ENCODE results near the gene EDIL3.

DNA sequence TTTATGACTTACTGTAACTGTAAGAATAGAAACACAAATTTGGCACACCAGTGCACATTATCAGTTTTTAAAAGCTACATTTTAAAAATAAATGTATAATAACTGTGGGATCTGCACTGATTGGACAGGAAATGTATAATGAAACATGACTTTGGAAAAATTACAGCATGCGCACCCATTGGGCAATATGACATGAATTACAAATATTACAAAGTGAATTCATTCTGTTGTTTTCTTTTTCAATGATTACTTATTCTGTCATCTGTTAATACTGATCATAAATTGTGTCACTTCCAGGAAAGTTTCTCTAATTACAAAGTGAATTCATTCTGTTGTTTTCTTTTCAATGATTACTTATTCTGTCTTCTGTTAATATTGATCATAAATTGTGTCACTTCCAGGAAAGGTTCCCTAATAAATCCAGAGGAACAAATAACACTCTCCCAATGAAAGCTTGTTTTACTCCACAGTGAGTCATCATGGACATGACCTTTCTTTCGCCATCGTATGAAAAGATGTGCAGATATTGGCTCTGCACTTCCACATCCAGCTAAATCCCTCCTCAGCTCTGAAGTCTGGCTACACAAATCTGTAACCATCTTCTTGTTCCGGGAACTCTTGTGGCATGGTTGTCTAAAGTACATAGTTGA lies 367.0 kb downstream of the EDIL3 start:
- TF ChIP-seq, protein P1, sequence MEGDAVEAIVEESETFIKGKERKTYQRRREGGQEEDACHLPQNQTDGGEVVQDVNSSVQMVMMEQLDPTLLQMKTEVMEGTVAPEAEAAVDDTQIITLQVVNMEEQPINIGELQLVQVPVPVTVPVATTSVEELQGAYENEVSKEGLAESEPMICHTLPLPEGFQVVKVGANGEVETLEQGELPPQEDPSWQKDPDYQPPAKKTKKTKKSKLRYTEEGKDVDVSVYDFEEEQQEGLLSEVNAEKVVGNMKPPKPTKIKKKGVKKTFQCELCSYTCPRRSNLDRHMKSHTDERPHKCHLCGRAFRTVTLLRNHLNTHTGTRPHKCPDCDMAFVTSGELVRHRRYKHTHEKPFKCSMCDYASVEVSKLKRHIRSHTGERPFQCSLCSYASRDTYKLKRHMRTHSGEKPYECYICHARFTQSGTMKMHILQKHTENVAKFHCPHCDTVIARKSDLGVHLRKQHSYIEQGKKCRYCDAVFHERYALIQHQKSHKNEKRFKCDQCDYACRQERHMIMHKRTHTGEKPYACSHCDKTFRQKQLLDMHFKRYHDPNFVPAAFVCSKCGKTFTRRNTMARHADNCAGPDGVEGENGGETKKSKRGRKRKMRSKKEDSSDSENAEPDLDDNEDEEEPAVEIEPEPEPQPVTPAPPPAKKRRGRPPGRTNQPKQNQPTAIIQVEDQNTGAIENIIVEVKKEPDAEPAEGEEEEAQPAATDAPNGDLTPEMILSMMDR (IDR thresholded peaks at IDR 0.05), result no peak
- TF ChIP-seq POLR2AphosphoS5 (IDR thresholded peaks at IDR 0.05), result no peak

All from gastroesophageal sphincter (tissue), 3 donors.